Measurements from ENCODE around the gene ZNF446.
"Not testable (repeated sequence)": the region's sequence is repeated elsewhere in the genome, so short reads cannot be mapped to it uniquely, and the experiment has no call there.

ZNF446 gene

DNA sequence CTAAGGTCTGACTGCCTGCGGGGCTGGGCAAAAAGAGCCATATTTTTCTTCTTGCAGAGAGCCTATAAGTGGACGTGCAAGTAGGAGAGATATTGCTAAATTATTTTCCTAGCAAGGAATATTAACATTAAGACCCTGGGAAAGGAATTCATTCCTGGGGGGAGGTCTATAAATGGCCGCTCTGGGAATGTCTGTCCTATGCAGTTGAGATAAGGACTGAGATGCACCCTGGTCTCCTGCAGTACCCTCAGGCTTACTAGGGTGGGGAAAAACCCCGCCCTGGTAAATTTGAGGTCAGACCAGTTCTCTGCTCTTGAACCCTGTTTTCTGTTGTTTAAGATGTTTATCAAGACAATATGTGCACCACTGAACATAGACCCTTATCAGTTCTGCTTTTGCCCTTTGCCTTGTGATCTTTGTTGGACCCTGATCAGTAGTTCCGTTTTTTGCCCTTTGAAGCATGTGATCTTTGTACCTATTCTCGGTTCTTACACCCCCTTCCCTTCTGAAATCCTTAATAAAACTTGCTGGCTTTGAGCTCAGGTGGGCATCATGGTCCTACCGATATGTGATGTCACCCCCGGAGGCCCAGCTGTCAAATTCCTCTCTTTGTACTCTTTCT lies 31.6 kb downstream of the ZNF446 start:
- DNase-seq, result not testable (repeated sequence)

DNA sequence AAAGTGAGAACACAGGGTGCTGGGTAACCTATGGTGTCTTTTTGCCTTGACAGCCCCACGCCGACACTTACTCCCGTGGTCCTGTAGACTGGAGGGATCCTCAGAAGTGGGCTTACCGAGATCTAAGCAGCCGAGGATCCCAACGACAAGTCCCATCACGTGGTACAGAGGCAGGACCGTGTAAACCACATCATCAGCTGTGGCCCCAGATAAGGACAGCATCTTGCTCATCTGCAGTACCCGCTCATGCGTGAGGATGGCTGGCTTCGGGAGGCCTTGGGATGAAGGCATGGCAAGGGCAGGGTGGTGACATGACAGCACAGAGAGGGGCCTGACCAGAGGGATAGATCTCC lies 33.6 kb downstream of the ZNF446 start:
- no peak for DNase-seq

DNA sequence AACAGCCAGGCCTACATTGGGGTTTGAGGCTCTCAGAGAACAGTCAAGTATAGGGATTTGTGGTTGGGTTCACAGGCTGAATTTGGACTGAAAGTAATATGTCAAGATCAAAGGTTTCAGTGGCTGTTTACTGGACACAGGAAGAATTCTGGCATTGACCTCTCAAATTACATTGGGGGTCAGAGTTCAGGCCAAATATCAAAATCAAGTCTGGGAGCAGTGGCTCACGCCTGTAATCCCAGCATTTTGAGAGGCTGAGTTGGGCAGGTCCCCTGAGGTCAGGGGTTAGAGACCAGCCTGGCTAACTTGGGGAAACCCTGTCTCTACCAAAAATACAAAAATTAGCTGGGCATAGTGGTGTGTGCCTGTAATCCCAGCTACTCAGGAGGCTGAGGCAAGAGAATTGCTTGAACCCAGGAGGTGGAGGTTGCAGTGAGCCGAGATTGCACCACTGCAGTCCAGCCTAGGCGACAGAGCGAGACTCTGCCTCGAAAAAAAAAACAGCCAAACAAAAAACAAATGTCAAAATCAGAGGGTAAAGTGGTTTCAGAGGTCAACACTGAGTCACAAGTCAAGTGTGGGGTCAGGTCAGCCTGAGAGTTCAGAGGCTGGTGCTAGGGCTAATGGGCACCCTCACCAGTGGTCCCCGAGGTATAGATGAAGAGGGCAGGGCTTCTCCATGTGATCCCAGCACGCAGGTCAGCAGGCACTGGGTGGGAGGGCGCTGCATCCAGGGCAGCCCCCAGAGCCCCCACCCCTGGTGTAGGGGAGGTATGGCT lies 34.1 kb downstream of the ZNF446 start:
- DNase-seq, result no peak

- DNase-seq, result no peak
These were observed 35.4 kb downstream of the ZNF446 start, which contains the start of gene SLC27A5 for GRCh38 chr19:58511353-58512208. SLC27A5 (minus strand) TSS chr19:58511992; CDS start chr19:58511955, 37 bp downstream.

- no peak for DNase-seq
These were observed 37.1 kb downstream of the ZNF446 start for GRCh38 chr19:58513213-58513693.

DNA sequence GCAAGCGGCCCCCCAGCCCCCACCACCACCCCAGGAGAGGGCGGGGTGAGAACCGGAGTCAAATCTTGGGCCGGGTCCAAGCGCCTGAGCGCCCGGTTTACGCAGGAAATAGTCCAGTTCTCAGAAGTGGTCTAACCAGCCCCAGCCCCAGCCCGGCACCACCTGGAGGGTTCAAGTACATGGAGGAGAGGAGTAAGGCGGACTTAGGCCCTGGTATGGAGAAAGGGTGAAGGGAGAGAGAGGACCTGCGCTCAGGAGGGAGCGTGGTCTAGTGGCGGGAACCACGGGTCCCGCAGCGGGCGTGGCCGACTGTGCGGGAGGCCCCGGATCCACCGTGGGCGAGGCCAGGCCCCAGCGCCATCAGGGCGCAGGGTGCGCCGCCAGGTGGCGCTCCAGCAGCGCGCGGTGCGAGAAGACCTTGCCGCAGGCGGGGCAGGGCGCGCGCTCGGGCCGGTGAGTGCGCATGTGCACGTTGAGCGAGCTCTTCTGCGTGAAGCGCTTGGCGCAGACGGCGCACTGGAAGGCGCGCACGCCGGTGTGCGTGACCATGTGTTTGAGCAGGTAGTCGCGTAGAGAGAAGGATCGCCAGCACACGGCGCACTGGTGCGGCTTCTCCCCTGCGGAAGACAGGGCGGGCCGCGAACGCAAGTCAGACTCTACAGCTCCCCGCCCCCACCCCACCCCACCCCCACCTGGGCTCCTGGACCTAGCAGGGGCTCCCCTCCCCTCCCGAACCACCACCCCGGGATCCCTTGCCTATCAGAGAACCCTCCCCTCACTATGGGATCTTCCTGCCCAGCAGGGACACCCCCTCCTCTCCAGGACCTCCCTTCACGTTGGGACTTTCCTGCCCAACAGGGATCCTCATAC lies 37.8 kb downstream of the ZNF446 start:
- DNase-seq, result peak; percentile 96 to 99

GRCh38 chr19:58514564-58515022 lies 38.4 kb downstream of the ZNF446 start:
- DNase-seq, result no peak

DNA sequence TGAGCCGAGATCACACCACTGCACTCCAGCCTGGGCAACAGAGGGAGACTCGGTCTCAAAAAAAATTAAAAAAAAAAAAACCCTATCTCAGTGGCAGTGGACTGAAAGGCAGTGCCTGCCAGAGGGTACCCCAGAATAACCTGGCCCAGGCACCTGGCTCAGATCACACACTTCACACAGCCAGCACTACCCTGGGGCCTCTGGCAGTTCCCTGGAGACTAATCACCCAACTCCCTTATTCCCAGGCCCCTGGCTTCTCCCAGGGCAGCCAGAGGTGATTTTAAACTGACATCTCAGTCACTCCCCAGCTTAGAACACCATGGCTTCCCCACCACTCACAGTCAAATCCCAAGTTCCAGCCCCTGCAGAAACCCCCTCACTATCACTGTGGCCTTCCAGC lies 39.1 kb downstream of the ZNF446 start:
- DNase-seq, result no peak

DNA sequence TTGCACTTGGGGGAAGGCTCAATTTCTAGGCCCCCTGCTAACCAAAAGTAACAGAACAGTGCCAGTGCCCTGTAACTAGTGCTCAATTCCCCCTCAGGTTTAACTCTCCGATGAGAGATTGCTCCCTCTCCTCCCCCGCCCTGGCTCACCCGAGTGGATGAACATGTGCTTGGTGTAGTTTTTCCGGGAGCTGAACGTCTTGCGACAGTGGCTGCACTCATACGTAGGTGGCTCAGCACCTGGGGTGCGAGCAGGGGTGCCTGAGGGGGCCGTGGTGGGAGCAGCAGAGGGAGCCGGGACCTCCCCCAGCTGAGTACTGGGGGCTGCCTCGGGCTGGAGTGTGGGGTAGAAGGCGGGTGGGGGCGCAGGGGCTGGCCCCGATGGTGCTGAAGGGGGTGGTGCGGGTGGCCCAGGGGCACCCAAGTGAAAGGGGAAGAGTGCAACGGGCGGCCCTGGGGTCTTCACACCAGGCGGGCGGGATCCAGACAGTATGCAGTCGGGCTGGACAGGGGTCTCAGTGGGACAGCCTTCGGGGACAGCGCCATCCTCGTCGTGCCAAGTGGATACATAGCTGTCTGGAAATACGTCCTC lies 40.2 kb downstream of the ZNF446 start:
- no peak for DNase-seq

DNA sequence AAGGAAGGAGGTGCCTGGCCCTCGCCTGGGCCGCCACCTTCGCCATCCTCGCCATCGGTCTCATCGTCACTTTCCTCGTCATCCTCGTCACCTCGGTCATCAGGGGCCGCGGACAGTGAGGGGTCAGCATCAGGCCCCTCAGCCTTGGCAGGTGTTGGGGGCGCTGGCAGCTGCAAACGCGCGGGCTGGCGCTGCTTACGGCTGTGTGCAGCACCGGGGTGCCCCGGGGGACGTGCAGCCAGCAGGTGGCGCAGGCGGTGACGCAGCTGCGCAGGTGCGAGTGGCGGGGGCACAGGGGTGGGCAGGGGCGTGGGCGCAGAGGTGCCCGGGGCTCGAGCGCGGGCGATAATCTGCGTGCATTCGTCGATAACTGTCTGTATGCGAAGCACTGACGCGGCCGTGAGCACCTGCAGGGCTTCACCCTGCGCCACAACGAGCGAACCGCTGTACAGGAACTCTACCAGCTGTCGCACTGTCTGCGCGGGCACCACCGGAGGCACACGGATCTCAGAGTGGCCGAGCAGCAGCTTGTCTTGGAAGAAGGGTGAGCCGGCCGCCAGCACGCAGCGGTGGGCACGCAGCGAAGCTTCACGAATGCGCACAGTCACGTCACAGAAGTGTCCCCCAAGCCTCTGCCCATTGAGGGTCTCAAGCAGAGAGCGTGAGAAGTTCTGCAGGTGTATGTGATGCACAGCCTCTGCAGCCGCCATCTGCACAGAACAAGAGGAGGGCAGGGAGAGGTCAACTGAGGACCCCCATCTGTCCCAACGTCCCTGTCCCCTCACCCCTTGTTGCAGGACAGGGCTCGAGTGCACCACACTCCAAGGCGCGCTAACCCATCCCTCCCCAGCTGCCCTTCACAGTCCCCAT lies 41.0 kb downstream of the ZNF446 start:
- peak; percentile 61 to 80 for DNase-seq

DNA sequence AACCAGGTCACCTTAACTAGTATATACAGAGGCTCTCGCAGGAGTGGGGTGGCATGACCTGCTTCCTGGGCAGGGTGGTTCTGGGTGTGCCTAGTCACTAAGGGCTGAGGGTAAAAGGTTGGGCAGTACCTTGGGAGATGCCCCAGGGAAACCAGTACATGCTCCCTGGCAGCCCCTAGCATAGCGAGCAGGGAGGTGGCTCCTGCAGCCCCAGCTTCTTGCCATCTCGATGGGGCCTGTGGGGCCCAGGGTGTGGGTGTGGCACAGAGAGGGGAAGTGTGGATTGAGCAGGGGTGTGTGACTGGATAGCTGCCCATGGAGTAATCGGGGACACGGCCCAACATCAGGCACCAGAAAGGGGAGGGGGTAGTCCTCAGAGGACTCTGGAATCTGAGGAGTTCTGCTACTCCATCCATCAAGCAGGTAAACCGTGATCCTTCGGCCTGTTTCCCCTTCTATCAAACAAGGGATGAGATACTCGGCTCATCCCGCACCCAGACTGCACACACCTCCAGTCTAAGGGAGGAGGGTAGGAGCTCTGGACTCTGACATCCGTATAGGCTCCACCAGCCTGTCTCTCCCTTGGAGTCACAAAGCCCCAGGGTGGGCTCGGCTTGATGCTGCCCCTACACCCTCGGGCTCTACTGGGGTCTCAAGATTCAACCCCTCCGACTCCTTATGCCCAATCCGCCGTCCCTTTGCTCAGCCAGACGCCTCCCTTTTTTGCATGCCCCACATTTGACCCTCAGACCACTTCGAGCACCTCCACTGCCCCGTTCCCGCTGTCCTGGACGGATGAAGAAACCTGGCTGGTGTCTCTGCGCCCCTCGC lies 42.3 kb downstream of the ZNF446 start:
- no peak for DNase-seq

DNA sequence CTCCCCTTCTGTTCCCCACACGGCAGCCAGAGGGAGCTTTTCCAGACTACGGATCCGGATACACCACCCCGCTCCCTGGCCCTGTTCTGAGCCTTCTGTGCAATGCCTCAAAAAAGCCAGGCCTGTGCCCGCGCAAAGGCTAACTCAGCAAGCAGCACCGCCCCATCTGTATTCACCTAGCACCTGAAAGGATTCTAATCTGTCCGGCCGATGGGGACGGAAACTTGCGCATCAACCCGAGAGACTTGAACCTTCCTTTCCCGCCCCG lies 42.9 kb downstream of the ZNF446 start:
- peak; percentile 51 to 77 for DNase-seq

- peak; percentile 98 for DNase-seq
These were observed 43.5 kb downstream of the ZNF446 start, which contains the start of gene ZBTB45 for GRCh38 chr19:58519355-58520256. ZBTB45 (minus strand) TSS chr19:58519810; CDS start chr19:58517673, 2,137 bp downstream.

- DNase-seq, result peak in 1 of 2 experiments; percentile 62
These were observed 44.1 kb downstream of the ZNF446 start for GRCh38 chr19:58520257-58520599.

DNA sequence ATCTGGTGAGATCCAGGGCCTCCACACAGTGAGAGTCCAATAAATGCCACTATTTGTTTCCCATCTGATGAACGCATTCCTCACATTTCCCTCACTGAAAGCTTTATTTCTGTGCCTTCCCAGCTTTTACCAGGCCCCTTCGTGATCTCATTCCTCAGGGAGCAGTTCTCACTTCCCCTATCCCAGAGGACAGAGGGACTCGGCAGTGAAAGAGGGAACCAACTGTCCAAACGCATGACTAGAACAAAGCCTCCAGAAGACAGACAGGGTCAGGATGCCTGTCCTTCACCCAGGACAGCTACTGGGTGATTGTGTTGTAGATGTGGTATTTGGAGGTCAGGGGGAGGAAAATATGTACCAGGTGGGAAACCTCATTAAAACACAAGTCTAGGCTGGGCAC lies 45.5 kb downstream of the ZNF446 start:
- DNase-seq, result no peak

DNA sequence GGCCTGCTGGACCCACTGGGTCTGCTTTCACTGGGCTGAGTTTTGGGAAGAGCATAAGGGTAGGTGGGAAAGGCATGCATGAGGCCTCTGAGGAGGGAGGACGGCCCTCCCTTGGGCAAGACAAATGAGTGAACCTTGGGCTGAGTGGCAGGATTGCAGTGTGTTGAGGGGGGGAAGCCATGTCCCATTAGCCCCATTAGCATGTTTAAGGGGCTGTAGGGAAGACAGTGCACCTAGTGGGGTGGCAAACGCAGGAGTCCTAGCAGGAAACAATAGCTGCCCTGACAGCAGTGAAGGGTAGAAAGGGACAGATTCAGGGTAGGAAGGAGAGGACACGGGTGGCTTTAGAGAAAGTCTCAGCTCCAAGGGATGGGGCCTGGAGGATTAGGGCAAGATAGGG lies 46.6 kb downstream of the ZNF446 start:
- DNase-seq, result no peak

GRCh38 chr19:58529405-58529804 lies 53.3 kb downstream of the ZNF446 start:
- DNase-seq, result no peak
